ENCODE data around the gene NANS. TPM values are rescaled to one million over a fixed set of nuclear protein-coding genes. Genes with fewer than 3 reads are reported as not detected.

Gene NANS
- total RNA-seq, 4 donors from 2014 or later = 35.2 to 74.4 (median 44.6) TPM

DNA sequence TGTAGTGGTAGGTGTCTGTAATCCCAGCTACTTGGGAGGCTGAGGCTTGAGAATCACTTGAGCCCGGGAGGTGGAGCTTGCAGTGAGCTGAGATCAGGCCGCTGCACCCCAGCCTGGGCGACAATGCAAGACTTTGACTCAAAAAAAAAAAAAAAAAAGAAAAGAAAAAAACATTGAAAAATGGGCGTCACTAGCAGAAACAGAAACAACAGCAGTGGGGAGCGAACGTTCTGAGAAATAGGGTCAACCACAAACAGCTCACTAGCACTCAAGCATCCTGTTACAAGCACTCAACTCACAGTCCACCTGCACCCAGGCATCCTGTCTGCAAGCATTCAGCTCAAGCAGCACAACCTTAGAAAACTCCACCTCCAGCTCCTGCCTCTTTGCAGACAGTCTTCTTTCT, 45.3 kb downstream of the NANS start:
- DNase-seq (ENCODE audit: low spot score in 2 of 2) = no peak
- peaks cover 0 to 44% (median 5%) of the 10 kb centered on the region in 4 donors for H3K4me1 ChIP-seq
- no peaks in the 10 kb centered on the region for H3K27me3 ChIP-seq
- peak overlapping the region in 1 of 4 donors; percentile 67 for H3K27ac ChIP-seq
- H3K9me3 ChIP-seq = peaks cover 0 to 7% (median 0%) of the 10 kb centered on the region in 4 donors
- TF ChIP-seq EP300 (IDR thresholded peaks at IDR 0.05) (no peak), POLR2A (IDR thresholded peaks at IDR 0.05) (no peak)
- H3K36me3 ChIP-seq = peaks cover 0 to 25% (median 0%) of the 10 kb centered on the region in 3 donors
- 23 to 34% methylated on average over 6 of the region's 6 CpGs for WGBS, 2 donors
- H3K4me3 ChIP-seq = no peak overlapping the region

DNA sequence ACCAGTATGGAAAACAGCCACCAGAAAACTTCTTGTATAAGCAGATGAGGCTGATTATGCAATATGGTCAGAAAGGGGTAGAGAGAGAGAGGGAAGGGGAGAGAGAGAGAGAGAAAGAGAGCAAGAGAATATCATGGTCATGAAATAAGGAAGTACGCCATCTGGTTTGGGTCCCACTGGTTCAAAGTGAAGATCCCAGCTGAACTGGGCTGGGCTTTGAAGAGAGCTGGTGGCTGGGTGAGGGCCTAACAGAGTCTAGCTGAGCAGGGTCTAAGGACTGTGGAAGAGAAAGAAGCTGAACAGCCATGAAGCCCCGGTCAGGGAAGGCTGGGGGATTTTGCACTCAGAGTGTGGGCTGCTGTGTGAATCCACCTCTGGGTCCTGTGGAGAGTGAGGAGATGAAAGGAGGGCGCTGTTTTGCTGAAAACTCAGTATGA, 47.9 kb downstream of the NANS start:
- Histone ChIP-seq H3K27ac (peak overlapping the region in 2 of 4 donors; percentile 25 to 59), H3K9me3 (peaks cover 0 to 12% (median 0%) of the 10 kb centered on the region in 4 donors), H3K36me3 (peaks cover 0 to 40% (median 0%) of the 10 kb centered on the region in 3 donors), H3K4me3 (no peak overlapping the region), H3K4me1 (peaks cover 0 to 55% (median 5%) of the 10 kb centered on the region in 4 donors), H3K27me3 (no peaks in the 10 kb centered on the region)
- no peak for DNase-seq (ENCODE audit: low spot score in 2 of 2)
- 80 to 84% methylated on average over 3 of the region's 3 CpGs for WGBS, 2 donors
- TF ChIP-seq, protein P1, sequence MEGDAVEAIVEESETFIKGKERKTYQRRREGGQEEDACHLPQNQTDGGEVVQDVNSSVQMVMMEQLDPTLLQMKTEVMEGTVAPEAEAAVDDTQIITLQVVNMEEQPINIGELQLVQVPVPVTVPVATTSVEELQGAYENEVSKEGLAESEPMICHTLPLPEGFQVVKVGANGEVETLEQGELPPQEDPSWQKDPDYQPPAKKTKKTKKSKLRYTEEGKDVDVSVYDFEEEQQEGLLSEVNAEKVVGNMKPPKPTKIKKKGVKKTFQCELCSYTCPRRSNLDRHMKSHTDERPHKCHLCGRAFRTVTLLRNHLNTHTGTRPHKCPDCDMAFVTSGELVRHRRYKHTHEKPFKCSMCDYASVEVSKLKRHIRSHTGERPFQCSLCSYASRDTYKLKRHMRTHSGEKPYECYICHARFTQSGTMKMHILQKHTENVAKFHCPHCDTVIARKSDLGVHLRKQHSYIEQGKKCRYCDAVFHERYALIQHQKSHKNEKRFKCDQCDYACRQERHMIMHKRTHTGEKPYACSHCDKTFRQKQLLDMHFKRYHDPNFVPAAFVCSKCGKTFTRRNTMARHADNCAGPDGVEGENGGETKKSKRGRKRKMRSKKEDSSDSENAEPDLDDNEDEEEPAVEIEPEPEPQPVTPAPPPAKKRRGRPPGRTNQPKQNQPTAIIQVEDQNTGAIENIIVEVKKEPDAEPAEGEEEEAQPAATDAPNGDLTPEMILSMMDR (IDR thresholded peaks at IDR 0.05) = no peak
- TF ChIP-seq EP300 (IDR thresholded peaks at IDR 0.05) (peak in 1 of 2 donors; percentile 20), POLR2A (IDR thresholded peaks at IDR 0.05) (no peak)

DNA sequence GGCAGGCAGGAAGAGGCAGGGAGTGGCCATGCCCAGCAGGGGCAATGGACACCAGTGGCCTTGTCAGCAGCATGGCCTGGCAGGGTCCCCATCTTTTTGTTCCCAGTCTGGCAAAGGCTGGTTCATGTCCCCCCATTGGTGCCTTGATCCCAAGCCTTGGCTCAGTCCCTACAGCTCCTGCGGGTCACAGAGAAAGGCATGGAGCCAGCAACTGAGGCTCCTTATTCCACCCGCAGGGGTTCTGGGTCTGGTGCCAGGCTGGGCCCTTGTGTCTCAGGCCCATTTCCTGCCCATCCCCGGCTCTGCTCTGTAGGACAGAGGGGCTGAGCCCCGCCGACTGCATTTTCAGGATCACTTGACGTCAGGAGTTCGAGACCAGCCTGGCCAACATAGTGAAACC, 48.5 kb downstream of the NANS start:
- Histone ChIP-seq H3K4me3 (no peak overlapping the region), H3K4me1 (peaks cover 0 to 55% (median 5%) of the 10 kb centered on the region in 4 donors), H3K9me3 (peaks cover 0 to 12% (median 0%) of the 10 kb centered on the region in 4 donors), H3K27me3 (no peaks in the 10 kb centered on the region), H3K36me3 (peaks cover 0 to 40% (median 0%) of the 10 kb centered on the region in 3 donors), H3K27ac (peak overlapping the region in 2 of 4 donors; percentile 25 to 59)
- no peak for DNase-seq (ENCODE audit: low spot score in 2 of 2)
- WGBS, 2 donors = 93 to 96% methylated on average over 5 to 7 of the region's 7 CpGs
- no peak for TF ChIP-seq EP300 (IDR thresholded peaks at IDR 0.05)
- TF ChIP-seq, protein P1 (IDR thresholded peaks at IDR 0.05) = no peak
- TF ChIP-seq POLR2A (IDR thresholded peaks at IDR 0.05) = no peak

DNA sequence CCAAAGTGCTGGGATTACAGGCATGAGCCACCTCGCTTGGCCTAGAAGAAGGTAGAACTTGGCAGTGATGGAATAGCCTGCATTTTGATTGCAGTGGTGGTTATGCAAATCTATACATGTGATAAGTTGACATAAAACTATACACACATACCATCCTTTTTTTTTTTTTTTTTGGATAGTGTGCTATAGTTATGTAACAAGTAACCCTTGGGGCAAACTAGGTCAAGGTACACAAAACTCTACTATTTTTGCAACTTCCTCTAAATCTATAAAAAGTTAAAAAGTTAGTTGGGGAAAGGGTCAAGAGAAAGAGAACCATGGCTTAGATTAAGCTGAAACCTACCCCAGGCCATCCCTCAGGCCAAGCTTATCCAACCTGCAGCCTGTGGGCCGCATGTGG, 51.4 kb downstream of the NANS start:
- no peak overlapping the region for H3K4me3 ChIP-seq
- peak overlapping the region in 2 of 4 donors; percentile 17 to 77 for H3K27ac ChIP-seq
- H3K36me3 ChIP-seq = peaks cover 0 to 40% (median 0%) of the 10 kb centered on the region in 3 donors
- no peaks in the 10 kb centered on the region for H3K27me3 ChIP-seq
- peaks cover 0 to 12% (median 0%) of the 10 kb centered on the region in 4 donors for H3K9me3 ChIP-seq
- TF ChIP-seq, protein P1 (IDR thresholded peaks at IDR 0.05) = no peak
- TF ChIP-seq POLR2A (IDR thresholded peaks at IDR 0.05) (no peak), EP300 (IDR thresholded peaks at IDR 0.05) (no peak)
- DNase-seq (ENCODE audit: low spot score in 2 of 2) = no peak
- WGBS, 2 donors = 90 to 95% methylated on average over 2 of the region's 2 CpGs
- peaks cover 0 to 37% (median 0%) of the 10 kb centered on the region in 4 donors for H3K4me1 ChIP-seq

DNA sequence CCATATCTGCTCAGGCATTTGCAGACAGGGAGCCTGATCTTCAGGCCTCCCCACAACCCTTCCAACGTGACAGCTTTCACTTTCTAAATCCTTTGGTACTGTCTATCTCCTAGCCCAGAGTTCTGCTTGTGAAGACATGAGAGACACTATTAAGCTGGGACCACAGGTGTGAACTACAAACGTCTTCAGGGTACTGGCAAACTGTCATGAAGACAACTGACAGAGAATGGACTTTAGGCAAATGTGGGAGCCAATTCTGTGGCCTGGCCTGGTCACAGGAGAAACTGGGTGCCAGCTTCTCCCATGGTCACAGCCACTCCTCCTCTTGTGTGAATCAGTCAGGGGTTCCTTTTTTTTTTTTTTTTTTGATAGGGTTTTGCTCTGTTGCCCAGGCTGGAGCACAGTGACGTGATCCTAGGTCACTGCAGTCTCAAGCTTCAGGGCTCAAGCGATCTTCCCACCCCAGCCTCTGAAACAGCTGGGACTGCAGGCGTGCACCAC, 52.0 kb downstream of the NANS start:
- WGBS, 2 donors = 74 to 83% methylated on average over 5 of the region's 5 CpGs
- TF ChIP-seq, protein P1 (IDR thresholded peaks at IDR 0.05) = no peak
- TF ChIP-seq EP300 (IDR thresholded peaks at IDR 0.05) (no peak), POLR2A (IDR thresholded peaks at IDR 0.05) (no peak)
- Histone ChIP-seq H3K36me3 (peaks cover 0 to 40% (median 0%) of the 10 kb centered on the region in 3 donors), H3K4me1 (peaks cover 0 to 31% (median 0%) of the 10 kb centered on the region in 4 donors), H3K9me3 (peaks cover 0 to 12% (median 0%) of the 10 kb centered on the region in 4 donors), H3K27me3 (no peaks in the 10 kb centered on the region), H3K27ac (peak overlapping the region in 3 of 4 donors; percentile 17 to 77 (median 37)), H3K4me3 (no peak overlapping the region)
- DNase-seq (ENCODE audit: low spot score in 2 of 2) = no peak

Measured in tibial nerve (tissue), 4 donors.